SK-N-SH (cell line): ENCODE results near the gene EIF5. TPM values are rescaled to one million over a fixed set of nuclear protein-coding genes. Genes with fewer than 3 reads are reported as not detected.

Experiments
- CTCF ChIA-PET: fragments of 300-600, 350-600 bp; formaldehyde crosslinking; extraction: SDS; loops from one replicate; lab custom pipeline; 2021; lab: Yijun Ruan, JAX
- POLR2A ChIA-PET: fragments of 350-600 bp; sonication (Branson Sonifier 250); formaldehyde crosslinking; extraction: SDS; loops from one replicate; lab custom pipeline; 2020; ENCODE audit warnings: antibody characterized with exemption, inconsistent platforms; lab: Yijun Ruan, JAX
- DNase-seq: peaks from one replicate; pipeline ENCODE4 v3.0.0; 2012
- H2AFZ ChIP-seq: fragments of 200-600 bp; sonication (generic); 2 replicates; pipeline ENCODE4 v1.8.1; 2016; ENCODE audit warnings: antibody characterized with exemption, mild to moderate bottlenecking, low read depth
- H3F3A ChIP-seq: fragments of 200-600 bp; sonication (generic); replicated peaks from 2 replicates; pipeline ENCODE3; 2016; ENCODE audit warnings: antibody characterized with exemption, mild to moderate bottlenecking; ENCODE audit not compliant: insufficient read depth
- H3K27ac ChIP-seq, 2 experiments: fragments of 200-500 bp in 1 of 2; fragments of 200-600 bp in 1 of 2; sonication (Bioruptor generic) in 1 of 2; sonication (generic), shearing (Covaris generic) in 1 of 2; 2 replicates each; pipeline versions ENCODE4 v1.5.1 to v1.6.1; 2014 to 2016; ENCODE audit warnings: low read depth in 2 of 2, inconsistent platforms in 1 of 2, low read length in 1 of 2, mild to moderate bottlenecking in 1 of 2, mixed read lengths in 1 of 2
- H3K27me3 ChIP-seq: fragments of 200-600 bp; sonication (generic), shearing (Covaris generic); 2 replicates; pipeline ENCODE4 v1.6.1; 2016; ENCODE audit warnings: mixed run types; ENCODE audit not compliant: insufficient read depth
- H3K36me3 ChIP-seq, 2 experiments: fragments of 200-500 bp in 1 of 2; fragments of 200-600 bp in 1 of 2; sonication (Bioruptor generic) in 1 of 2; sonication (generic) in 1 of 2; replicated peaks in 1 of 2; 2 replicates each; pipeline versions ENCODE3 to v1.5.1; 2014 to 2016; ENCODE audit warnings: low read length in 1 of 2, mild to moderate bottlenecking in 1 of 2; ENCODE audit not compliant: insufficient read depth in 2 of 2, control insufficient read depth in 1 of 2
- H3K4me1 ChIP-seq, 2 experiments: fragments of 200-500 bp in 1 of 2; fragments of 200-600 bp in 1 of 2; sonication (Bioruptor generic) in 1 of 2; sonication (generic), shearing (Covaris generic) in 1 of 2; 2 replicates each; pipeline versions ENCODE4 v1.5.1 to v1.6.1; 2014 to 2016; ENCODE audit warnings: low read depth in 1 of 2, low read length in 1 of 2, mixed run types in 1 of 2; ENCODE audit not compliant: insufficient read depth in 2 of 2, control insufficient read depth in 1 of 2
- H3K4me2 ChIP-seq: fragments of 200-600 bp; sonication (generic), shearing (Covaris generic); 2 replicates; pipeline ENCODE4 v1.6.1; 2017; ENCODE audit warnings: mixed run types
- H3K4me3 ChIP-seq, 2 experiments: fragments of 200-500 bp in 1 of 2; fragments of 200-600 bp in 1 of 2; sonication (Bioruptor generic) in 1 of 2; sonication (generic), shearing (Covaris generic) in 1 of 2; 2 replicates each; pipeline versions ENCODE4 v1.5.1 to v1.8.1; 2014 to 2016; ENCODE audit warnings: low read depth in 2 of 2, inconsistent platforms in 1 of 2, low read length in 1 of 2, mild to moderate bottlenecking in 1 of 2, mixed read lengths in 1 of 2, moderate library complexity in 1 of 2
- H3K79me2 ChIP-seq: fragments of 200-600 bp; sonication (generic); 2 replicates; pipeline ENCODE4 v1.8.1; 2017; ENCODE audit warnings: mild to moderate bottlenecking; ENCODE audit not compliant: insufficient read depth
- H3K9ac ChIP-seq: fragments of 200-600 bp; sonication (generic); 2 replicates; pipeline ENCODE4 v1.6.1; 2017; ENCODE audit warnings: mixed run types
- H3K9me2 ChIP-seq: fragments of 200-600 bp; sonication (generic); 2 replicates; pipeline ENCODE4 v1.6.1; 2017; ENCODE audit warnings: mixed run types
- H3K9me3 ChIP-seq: fragments of 200-600 bp; sonication (generic); 2 replicates; pipeline ENCODE4 v1.6.1; 2017; ENCODE audit warnings: mixed run types, mild to moderate bottlenecking, moderate library complexity
- H4K20me1 ChIP-seq: fragments of 200-600 bp; sonication (generic); 2 replicates; pipeline ENCODE4 v1.6.1; 2017; ENCODE audit warnings: mild to moderate bottlenecking, mixed run types; ENCODE audit not compliant: insufficient read depth
- CHD2 ChIP-seq: fragments of 150-350 bp; IDR thresholded peaks from 2 replicates; pipeline ENCODE4 v1.6.1; 2018; ENCODE audit warnings: low read length; ENCODE audit not compliant: partially characterized antibody
- ELF1 ChIP-seq: IDR thresholded peaks from 2 replicates; pipeline ENCODE4 v1.4.0; 2012
- EZH2phosphoT487 ChIP-seq: fragments of 200-600 bp; sonication (generic); IDR thresholded peaks from 2 replicates; pipeline ENCODE4 v1.6.1; 2017; ENCODE audit warnings: low read depth, mixed run types, mild to moderate bottlenecking, antibody characterized with exemption, moderate library complexity, borderline replicate concordance
- FOSL2 ChIP-seq: IDR thresholded peaks from 2 replicates; pipeline ENCODE4 v1.4.0; 2012; ENCODE audit warnings: low read depth, mild to moderate bottlenecking, moderate library complexity, borderline replicate concordance
- FOXM1 ChIP-seq: IDR thresholded peaks from 2 replicates; pipeline ENCODE4 v1.4.0; 2012; ENCODE audit warnings: low read depth, mild to moderate bottlenecking
- IRF3 ChIP-seq: fragments of 150-350 bp; IDR thresholded peaks from 2 replicates; pipeline ENCODE4 v1.6.1; 2016; ENCODE audit warnings: mild to moderate bottlenecking, low read depth, low read length
- JUND ChIP-seq: IDR thresholded peaks from 2 replicates; pipeline ENCODE4 v1.4.0; 2012
- MAX ChIP-seq: IDR thresholded peaks from 2 replicates; pipeline ENCODE4 v1.4.0; 2012; ENCODE audit warnings: low read depth
- MEF2A ChIP-seq: IDR thresholded peaks from 2 replicates; pipeline ENCODE4 v1.4.0; 2012; ENCODE audit warnings: low read depth, borderline replicate concordance
- MXI1 ChIP-seq: IDR thresholded peaks from 2 replicates; pipeline ENCODE4 v1.6.1; 2012; ENCODE audit warnings: mild to moderate bottlenecking, low read depth, low read length, improper control_type of control experiment
- NFIC ChIP-seq: IDR thresholded peaks from 2 replicates; pipeline ENCODE4 v1.4.0; 2012; ENCODE audit warnings: borderline replicate concordance
- POLR2AphosphoS5 ChIP-seq: IDR thresholded peaks from 2 replicates; pipeline ENCODE4 v1.6.1; 2012; ENCODE audit warnings: low read depth, low read length
- RAD21 ChIP-seq: IDR thresholded peaks from 2 replicates; pipeline ENCODE4 v1.6.1; 2012; ENCODE audit warnings: mild to moderate bottlenecking, low read length
- RCOR1 ChIP-seq: fragments of 150-350 bp; IDR thresholded peaks from 2 replicates; pipeline ENCODE4 v1.6.1; 2017; ENCODE audit warnings: antibody characterized with exemption, low read length
- RXRA ChIP-seq: IDR thresholded peaks from 2 replicates; pipeline ENCODE4 v1.4.0; 2012; ENCODE audit warnings: low read depth, mild to moderate bottlenecking, borderline replicate concordance
- SIN3A ChIP-seq: IDR thresholded peaks from 2 replicates; pipeline ENCODE4 v1.6.1; 2012; ENCODE audit warnings: low read depth, mild to moderate bottlenecking, low read length, moderate library complexity, borderline replicate concordance
- SMC3 ChIP-seq: IDR thresholded peaks from 2 replicates; pipeline ENCODE4 v1.6.1; 2012; ENCODE audit warnings: low read depth, low read length, improper control_type of control experiment
- TAF1 ChIP-seq: IDR thresholded peaks from 2 replicates; pipeline ENCODE4 v1.6.1; 2012; ENCODE audit warnings: low read depth, mild to moderate bottlenecking, low read length, moderate library complexity, borderline replicate concordance
- TCF12 ChIP-seq: IDR thresholded peaks from 2 replicates; pipeline ENCODE4 v1.4.0; 2012
- TEAD4 ChIP-seq: IDR thresholded peaks from 2 replicates; pipeline ENCODE4 v1.4.0; 2012; ENCODE audit warnings: mild to moderate bottlenecking, borderline replicate concordance; ENCODE audit not compliant: insufficient read depth
- USF2 ChIP-seq: fragments of 150-350 bp; IDR thresholded peaks from 2 replicates; pipeline ENCODE4 v1.6.1; 2017; ENCODE audit warnings: antibody characterized with exemption, low read length, low read depth, borderline replicate concordance
- WGBS: methylation state at CpG from one replicate; pipeline ENCODE4 v1.1.6; 2017; ENCODE audit warnings: low lambda C conversion rate; 5-methylcytosine and 5-hydroxymethylcytosine counted together
- polyA plus RNA-seq, 3 experiments: library from polyadenylated mRNA; depleted of rRNA; stranded (reverse); fragments of >200 nt; gene quantifications; 2 replicates each; pipeline ENCODE4 v1.2.3, GENCODE V29; 2012
- TF ChIP-seq, protein P1 (sequence below): IDR thresholded peaks from 2 replicates; pipeline ENCODE4; 2012
- TF ChIP-seq, protein P2 (sequence below): IDR thresholded peaks from 2 replicates; pipeline ENCODE4 v1.6.1; 2012; ENCODE audit warnings: mild to moderate bottlenecking, low read depth, low read length, moderate library complexity
- TF ChIP-seq, protein P3 (sequence below): fragments of 200-600 bp; sonication (generic); IDR thresholded peaks from 2 replicates; pipeline ENCODE4 v1.6.1; 2017; ENCODE audit warnings: antibody characterized with exemption, mild to moderate bottlenecking, moderate library complexity

Gene EIF5
- polyA plus RNA-seq, 1 of the 3 experiments (the other 2 are of a cell fraction) = 127 TPM

GRCh38 chr14:103292426-103293374, 41.3 kb upstream of the EIF5 start:
- CTCF ChIA-PET = interaction anchor here (0.6 to 10.7 kb wide), 56 partner anchors 10 to 599 kb away, joined by 3 to 250 read pairs (median 4); partner anchors contain the start of genes EXOC3L4 and LBHD2
- no peaks in the 10 kb centered on the region for H3K9me3 ChIP-seq
- no peak overlapping the region for H3K9ac ChIP-seq
- no peaks in the 10 kb centered on the region; the same call in 1 of the 2 replicates for H3K27me3 ChIP-seq
- 19% methylated on average over 9 of the region's 10 CpGs for WGBS
- H3K4me3 ChIP-seq = peak overlapping the region in 1 of 2 experiments; percentile 52; a peak in 1 of 4 replicates
- no peak overlapping the region for H3K4me2 ChIP-seq
- no peaks in the 10 kb centered on the region for H3F3A ChIP-seq
- no peaks in the 10 kb centered on the region for H3K9me2 ChIP-seq
- no peaks in the 10 kb centered on the region for H3K36me3 ChIP-seq
- POLR2A ChIA-PET = no interaction called here
- no peaks in the 10 kb centered on the region for H3K79me2 ChIP-seq
- peak; percentile 88 for DNase-seq
- H2AFZ ChIP-seq = no peak overlapping the region
- no peak overlapping the region for H3K27ac ChIP-seq
- no peaks in the 10 kb centered on the region for H4K20me1 ChIP-seq
- H3K4me1 ChIP-seq = peaks cover 0 to 3% of the 10 kb centered on the region in 2 experiments; a peak in 1 of 4 replicates
- no peak for TF ChIP-seq EZH2phosphoT487
- peak; percentile 97 for TF ChIP-seq RAD21
- TF ChIP-seq TAF1 = no peak
- no peak for TF ChIP-seq RXRA
- TF ChIP-seq MXI1 = no peak
- TF ChIP-seq MEF2A = no peak
- TF ChIP-seq, protein P1, sequence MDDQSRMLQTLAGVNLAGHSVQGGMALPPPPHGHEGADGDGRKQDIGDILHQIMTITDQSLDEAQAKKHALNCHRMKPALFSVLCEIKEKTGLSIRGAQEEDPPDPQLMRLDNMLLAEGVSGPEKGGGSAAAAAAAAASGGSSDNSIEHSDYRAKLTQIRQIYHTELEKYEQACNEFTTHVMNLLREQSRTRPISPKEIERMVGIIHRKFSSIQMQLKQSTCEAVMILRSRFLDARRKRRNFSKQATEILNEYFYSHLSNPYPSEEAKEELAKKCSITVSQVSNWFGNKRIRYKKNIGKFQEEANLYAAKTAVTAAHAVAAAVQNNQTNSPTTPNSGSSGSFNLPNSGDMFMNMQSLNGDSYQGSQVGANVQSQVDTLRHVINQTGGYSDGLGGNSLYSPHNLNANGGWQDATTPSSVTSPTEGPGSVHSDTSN = no peak
- 0 out of 2 replicates have a peak, but pooled peaks have one; percentile 17 for TF ChIP-seq RCOR1
- TF ChIP-seq USF2 = no peak
- TF ChIP-seq TCF12 = no peak
- TF ChIP-seq POLR2AphosphoS5 = no peak
- TF ChIP-seq, protein P2, sequence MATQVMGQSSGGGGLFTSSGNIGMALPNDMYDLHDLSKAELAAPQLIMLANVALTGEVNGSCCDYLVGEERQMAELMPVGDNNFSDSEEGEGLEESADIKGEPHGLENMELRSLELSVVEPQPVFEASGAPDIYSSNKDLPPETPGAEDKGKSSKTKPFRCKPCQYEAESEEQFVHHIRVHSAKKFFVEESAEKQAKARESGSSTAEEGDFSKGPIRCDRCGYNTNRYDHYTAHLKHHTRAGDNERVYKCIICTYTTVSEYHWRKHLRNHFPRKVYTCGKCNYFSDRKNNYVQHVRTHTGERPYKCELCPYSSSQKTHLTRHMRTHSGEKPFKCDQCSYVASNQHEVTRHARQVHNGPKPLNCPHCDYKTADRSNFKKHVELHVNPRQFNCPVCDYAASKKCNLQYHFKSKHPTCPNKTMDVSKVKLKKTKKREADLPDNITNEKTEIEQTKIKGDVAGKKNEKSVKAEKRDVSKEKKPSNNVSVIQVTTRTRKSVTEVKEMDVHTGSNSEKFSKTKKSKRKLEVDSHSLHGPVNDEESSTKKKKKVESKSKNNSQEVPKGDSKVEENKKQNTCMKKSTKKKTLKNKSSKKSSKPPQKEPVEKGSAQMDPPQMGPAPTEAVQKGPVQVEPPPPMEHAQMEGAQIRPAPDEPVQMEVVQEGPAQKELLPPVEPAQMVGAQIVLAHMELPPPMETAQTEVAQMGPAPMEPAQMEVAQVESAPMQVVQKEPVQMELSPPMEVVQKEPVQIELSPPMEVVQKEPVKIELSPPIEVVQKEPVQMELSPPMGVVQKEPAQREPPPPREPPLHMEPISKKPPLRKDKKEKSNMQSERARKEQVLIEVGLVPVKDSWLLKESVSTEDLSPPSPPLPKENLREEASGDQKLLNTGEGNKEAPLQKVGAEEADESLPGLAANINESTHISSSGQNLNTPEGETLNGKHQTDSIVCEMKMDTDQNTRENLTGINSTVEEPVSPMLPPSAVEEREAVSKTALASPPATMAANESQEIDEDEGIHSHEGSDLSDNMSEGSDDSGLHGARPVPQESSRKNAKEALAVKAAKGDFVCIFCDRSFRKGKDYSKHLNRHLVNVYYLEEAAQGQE = no peak
- no peak for TF ChIP-seq JUND
- no peak for TF ChIP-seq CHD2
- TF ChIP-seq TEAD4 = no peak
- no peak for TF ChIP-seq FOXM1
- TF ChIP-seq SIN3A = no peak
- no peak for TF ChIP-seq NFIC
- TF ChIP-seq MAX = no peak
- TF ChIP-seq, protein P3, sequence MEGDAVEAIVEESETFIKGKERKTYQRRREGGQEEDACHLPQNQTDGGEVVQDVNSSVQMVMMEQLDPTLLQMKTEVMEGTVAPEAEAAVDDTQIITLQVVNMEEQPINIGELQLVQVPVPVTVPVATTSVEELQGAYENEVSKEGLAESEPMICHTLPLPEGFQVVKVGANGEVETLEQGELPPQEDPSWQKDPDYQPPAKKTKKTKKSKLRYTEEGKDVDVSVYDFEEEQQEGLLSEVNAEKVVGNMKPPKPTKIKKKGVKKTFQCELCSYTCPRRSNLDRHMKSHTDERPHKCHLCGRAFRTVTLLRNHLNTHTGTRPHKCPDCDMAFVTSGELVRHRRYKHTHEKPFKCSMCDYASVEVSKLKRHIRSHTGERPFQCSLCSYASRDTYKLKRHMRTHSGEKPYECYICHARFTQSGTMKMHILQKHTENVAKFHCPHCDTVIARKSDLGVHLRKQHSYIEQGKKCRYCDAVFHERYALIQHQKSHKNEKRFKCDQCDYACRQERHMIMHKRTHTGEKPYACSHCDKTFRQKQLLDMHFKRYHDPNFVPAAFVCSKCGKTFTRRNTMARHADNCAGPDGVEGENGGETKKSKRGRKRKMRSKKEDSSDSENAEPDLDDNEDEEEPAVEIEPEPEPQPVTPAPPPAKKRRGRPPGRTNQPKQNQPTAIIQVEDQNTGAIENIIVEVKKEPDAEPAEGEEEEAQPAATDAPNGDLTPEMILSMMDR = peak; percentile 93
- no peak for TF ChIP-seq ELF1
- TF ChIP-seq SMC3 = peak; percentile 96
- no peak for TF ChIP-seq FOSL2
- TF ChIP-seq IRF3 = no peak
